Ishikawa (cell line): ENCODE data around the gene HDDC2.

ENCODE experiments used
- CREB1 ChIP-seq: IDR thresholded peaks from 2 replicates; pipeline ENCODE4 v1.6.1; 2012; ENCODE audit warnings: low read depth
- EGR1 ChIP-seq: IDR thresholded peaks from 2 replicates; pipeline ENCODE4 v1.6.1; 2012
- TAF1 ChIP-seq: IDR thresholded peaks from 2 replicates; pipeline ENCODE4 v1.6.1; 2012; ENCODE audit warnings: low read depth, mild to moderate bottlenecking

DNA sequence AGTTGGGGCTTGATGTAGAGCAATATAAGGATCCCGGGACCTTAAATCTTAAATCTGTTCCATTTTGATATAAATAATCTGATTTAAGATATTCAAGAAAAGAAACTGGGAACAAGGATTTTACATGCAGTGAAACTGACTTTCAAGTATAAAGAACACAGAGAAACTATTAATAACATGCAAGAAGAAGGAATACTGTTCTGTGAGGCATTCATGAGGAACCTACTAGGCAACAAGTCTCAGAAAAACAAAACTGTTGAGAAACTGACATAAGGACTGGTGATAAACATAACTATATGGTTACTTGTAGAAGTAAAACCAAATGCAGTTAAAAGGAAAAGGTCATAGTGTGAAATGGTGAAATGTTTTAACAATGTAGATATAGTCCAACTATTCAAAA is 15.8 kb downstream of the HDDC2 start:
- TF ChIP-seq EGR1 (no peak), TAF1 (no peak), CREB1 (no peak)
